Frontal cortex (tissue), 4 donors: ENCODE data around the gene GJB6. TPM values are rescaled to one million over a fixed set of nuclear protein-coding genes. Genes with fewer than 3 reads are reported as not detected.
"Not testable (repeated sequence)": the region's sequence is repeated elsewhere in the genome, so short reads cannot be mapped to it uniquely, and the experiment has no call there.

ENCODE experiments used
- DNase-seq, 2 donors: peaks; one replicate each; pipeline ENCODE4 v3.0.0; 2012; ENCODE audit warnings: low spot score in 2 of 2
- FAIRE-seq: peaks from 2 replicates; lab custom pipeline; 2012; peaks lifted over from hg19 to GRCh38; lab: Jason Lieb, UNC
- total RNA-seq: library from RNA; depleted of rRNA; stranded (reverse); fragments of >200 nt; gene quantifications from one replicate; pipeline ENCODE4 v1.2.3, GENCODE V29; 2014
- donor health status: control.
- donor health status: control.
- donor health status: control.

GJB6 gene
- total RNA-seq, result 12.6 TPM

- FAIRE-seq (no peak), DNase-seq (peak in 1 of 2 donors; percentile 27)
Observed at GRCh38 chr13:20231839-20232555, at the start of gene GJB6. GJB6 (minus strand) TSS chr13:20232319; CDS start chr13:20223480, 8,839 bp downstream.

- DNase-seq, FAIRE-seq: not testable (repeated sequence)
Observed at GRCh38 chr13:20276901-20277300, 44.8 kb upstream of the GJB6 start.

- no peak for DNase-seq
- no peak for FAIRE-seq
Observed at GRCh38 chr13:20274466-20274865, 42.3 kb upstream of the GJB6 start.

- DNase-seq (no peak), FAIRE-seq (no peak)
Observed at GRCh38 chr13:20272588-20273171, 40.6 kb upstream of the GJB6 start.

- no peak for DNase-seq
- FAIRE-seq, result no peak
Observed at GRCh38 chr13:20272104-20272503, 40.0 kb upstream of the GJB6 start.

- DNase-seq, result no peak
- no peak for FAIRE-seq
Observed at GRCh38 chr13:20271441-20271840, 39.3 kb upstream of the GJB6 start.

- DNase-seq (no peak), FAIRE-seq (no peak)
Observed at GRCh38 chr13:20270163-20270865, 38.2 kb upstream of the GJB6 start.

- DNase-seq (no peak), FAIRE-seq (no peak)
Observed at GRCh38 chr13:20264271-20265018, 32.3 kb upstream of the GJB6 start.

GRCh38 chr13:20263393-20264044 lies 31.4 kb upstream of the GJB6 start:
- DNase-seq, result no peak
- no peak for FAIRE-seq

GRCh38 chr13:20258963-20259288 lies 26.8 kb upstream of the GJB6 start:
- no peak for FAIRE-seq

GRCh38 chr13:20258208-20258962 lies 26.3 kb upstream of the GJB6 start:
- FAIRE-seq, result no peak
- no peak for DNase-seq

More at GRCh38 chr13:20258963-20259288, 26.8 kb upstream of the GJB6 start:
- DNase-seq, result no peak

GRCh38 chr13:20254076-20254475 lies 22.0 kb upstream of the GJB6 start:
- FAIRE-seq (no peak), DNase-seq (no peak)

- FAIRE-seq, result peak; percentile 66
- no peak for DNase-seq
Observed at GRCh38 chr13:20249913-20250312, 17.8 kb upstream of the GJB6 start.

GRCh38 chr13:20247963-20248362 lies 15.8 kb upstream of the GJB6 start:
- DNase-seq (no peak), FAIRE-seq (no peak)

- DNase-seq (no peak), FAIRE-seq (no peak)
Observed at GRCh38 chr13:20247403-20247802, 15.3 kb upstream of the GJB6 start.

GRCh38 chr13:20241593-20241992 lies 9.5 kb upstream of the GJB6 start:
- FAIRE-seq (no peak), DNase-seq (no peak)

- FAIRE-seq (no peak), DNase-seq (no peak)
Observed at GRCh38 chr13:20239748-20240147, 7.6 kb upstream of the GJB6 start.

GRCh38 chr13:20232556-20233277 lies 598 bp upstream of the GJB6 start:
- DNase-seq, result no peak
- no peak for FAIRE-seq
